Loucy (cell line): ENCODE measurements around the gene ARSG.

Experiments
- H2AFZ ChIP-seq: fragments of 200-600 bp; sonication (generic); 2 replicates; pipeline ENCODE4 v1.6.0; 2016; ENCODE audit warnings: antibody characterized with exemption, mild to moderate bottlenecking, low read length, moderate library complexity
- H3F3A ChIP-seq: fragments of 200-600 bp; 2 replicates; pipeline ENCODE4 v1.6.0; 2016; ENCODE audit warnings: antibody characterized with exemption, low read depth, mild to moderate bottlenecking
- H3K27me3 ChIP-seq: fragments of 200-600 bp; sonication (generic); 2 replicates; pipeline ENCODE4 v1.6.1; 2014; ENCODE audit warnings: low read length, mild to moderate bottlenecking; ENCODE audit not compliant: insufficient read depth, poor library complexity, severe bottlenecking
- H3K36me3 ChIP-seq: fragments of 200-600 bp; sonication (generic); 2 replicates; pipeline ENCODE4 v1.6.1; 2016; ENCODE audit warnings: low read length; ENCODE audit not compliant: insufficient read depth
- H3K4me1 ChIP-seq: fragments of 200-600 bp; sonication (generic); 2 replicates; pipeline ENCODE4 v1.5.1; 2014; ENCODE audit warnings: low read length, mild to moderate bottlenecking; ENCODE audit not compliant: insufficient read depth, poor library complexity, severe bottlenecking
- H3K4me2 ChIP-seq: fragments of 200-600 bp; sonication (generic); 2 replicates; pipeline ENCODE4 v1.6.0; 2014; ENCODE audit warnings: antibody characterized with exemption, low read length, low read depth, mild to moderate bottlenecking; ENCODE audit not compliant: poor library complexity, severe bottlenecking
- H3K4me3 ChIP-seq: fragments of 200-600 bp; sonication (generic); 2 replicates; pipeline ENCODE4 v1.5.1; 2014; ENCODE audit warnings: low read length, mild to moderate bottlenecking, mixed read lengths; ENCODE audit not compliant: poor library complexity, severe bottlenecking
- H3K79me2 ChIP-seq: fragments of 200-600 bp; sonication (generic); 2 replicates; pipeline ENCODE4 v1.6.1; 2014; ENCODE audit warnings: low read length; ENCODE audit not compliant: insufficient read depth
- H3K9ac ChIP-seq: fragments of 200-600 bp; sonication (generic); 2 replicates; pipeline ENCODE4 v1.6.0; 2014; ENCODE audit warnings: mild to moderate bottlenecking, low read depth, low read length, moderate library complexity; ENCODE audit not compliant: poor library complexity, severe bottlenecking
- H3K9me2 ChIP-seq: fragments of 200-600 bp; sonication (generic); replicated peaks from 2 replicates; pipeline ENCODE4 v1.6.1; 2016; ENCODE audit warnings: low read depth, low read length, mixed read lengths
- H3K9me3 ChIP-seq: fragments of 200-600 bp; sonication (generic); 2 replicates; pipeline ENCODE4 v1.6.1; 2014; ENCODE audit warnings: mild to moderate bottlenecking, antibody characterized with exemption, low read length, low read depth; ENCODE audit not compliant: insufficient read depth
- H4K20me1 ChIP-seq: fragments of 200-600 bp; sonication (generic); 2 replicates; pipeline ENCODE4 v1.6.0; 2014; ENCODE audit warnings: antibody characterized with exemption, low read length, mild to moderate bottlenecking; ENCODE audit not compliant: insufficient read depth, poor library complexity, severe bottlenecking
- CTCF ChIP-seq: fragments of 200-600 bp; sonication (generic); conservative IDR thresholded peaks from 2 replicates; pipeline ENCODE4 v1.5.1; 2014; ENCODE audit warnings: mild to moderate bottlenecking, antibody characterized with exemption, low read length
- EZH2phosphoT487 ChIP-seq: fragments of 200-600 bp; IDR thresholded peaks from 2 replicates; pipeline ENCODE4 v1.6.1; 2018; ENCODE audit warnings: antibody characterized with exemption, mild to moderate bottlenecking, moderate library complexity, borderline replicate concordance

Gene ARSG

GRCh38 chr17:68383443-68384321 lies 92.4 kb downstream of the ARSG start:
- Histone ChIP-seq H3K4me2 (peak overlapping the region; percentile 52), H3K4me3 (peak overlapping the region; percentile 16)

GRCh38 chr17:68384471-68384870 lies 93.2 kb downstream of the ARSG start:
- H3K9ac ChIP-seq, result no peak overlapping the region
- H3F3A ChIP-seq, result no peaks in the 10 kb centered on the region
- H4K20me1 ChIP-seq, result no peaks in the 10 kb centered on the region
- H3K4me2 ChIP-seq, result peak overlapping the region; percentile 52
- TF ChIP-seq EZH2phosphoT487 (no peak), CTCF (no peak)
- H3K36me3 ChIP-seq, result no peaks in the 10 kb centered on the region
- no peak overlapping the region for H3K4me3 ChIP-seq
- H2AFZ ChIP-seq, result peak overlapping the region; percentile 72; the same call in 1 of the 2 replicates
- peaks cover 25% of the 10 kb centered on the region for H3K4me1 ChIP-seq
- H3K9me2 ChIP-seq, result no peaks in the 10 kb centered on the region
- no peaks in the 10 kb centered on the region for H3K79me2 ChIP-seq
- no peaks in the 10 kb centered on the region for H3K27me3 ChIP-seq
- H3K9me3 ChIP-seq, result no peaks in the 10 kb centered on the region

More at GRCh38 chr17:68383443-68384321, 92.4 kb downstream of the ARSG start:
- H3K9me2 ChIP-seq, result no peaks in the 10 kb centered on the region
- no peaks in the 10 kb centered on the region for H3K79me2 ChIP-seq
- H3K27me3 ChIP-seq, result no peaks in the 10 kb centered on the region
- TF ChIP-seq CTCF, result no peak
- no peak for TF ChIP-seq EZH2phosphoT487
- H2AFZ ChIP-seq, result peak overlapping the region; percentile 72
- no peaks in the 10 kb centered on the region for H3K36me3 ChIP-seq
- H4K20me1 ChIP-seq, result no peaks in the 10 kb centered on the region
- peaks cover 25% of the 10 kb centered on the region for H3K4me1 ChIP-seq
- no peaks in the 10 kb centered on the region for H3K9me3 ChIP-seq
- H3K9ac ChIP-seq, result peak overlapping the region; percentile 13
- H3F3A ChIP-seq, result no peaks in the 10 kb centered on the region

- TF ChIP-seq CTCF, result no peak
- TF ChIP-seq EZH2phosphoT487, result no peak
- Histone ChIP-seq H3K9me2 (no peaks in the 10 kb centered on the region), H4K20me1 (no peaks in the 10 kb centered on the region), H3K4me3 (no peak overlapping the region), H3K4me1 (peaks cover 25% of the 10 kb centered on the region), H2AFZ (no peak overlapping the region), H3F3A (no peaks in the 10 kb centered on the region), H3K4me2 (no peak overlapping the region), H3K9ac (no peak overlapping the region), H3K36me3 (no peaks in the 10 kb centered on the region), H3K27me3 (no peaks in the 10 kb centered on the region), H3K9me3 (no peaks in the 10 kb centered on the region), H3K79me2 (no peaks in the 10 kb centered on the region)
Observed at GRCh38 chr17:68384941-68385340, 93.6 kb downstream of the ARSG start.
